Astrocyte of the hippocampus (primary cell): Measurements from ENCODE around the gene NEDD4.
A peak's percentile ranks its signal among the peaks of the same experiment; 100 is the strongest.
"Not testable (repeated sequence)": the region's sequence is repeated elsewhere in the genome, so short reads cannot be mapped to it uniquely, and the experiment has no call there.

Source experiments
- DNase-seq: peaks from one replicate; pipeline ENCODE4 v3.0.0; 2011; ENCODE audit warnings: low read depth, low spot score

NEDD4 gene

GRCh38 chr15:55897560-55898336, 95.7 kb downstream of the NEDD4 start:
- DNase-seq = peak; percentile 70

- no peak for DNase-seq
Observed at GRCh38 chr15:55894399-55894965, 98.9 kb downstream of the NEDD4 start.

GRCh38 chr15:55893852-55894251, 99.6 kb downstream of the NEDD4 start:
- DNase-seq = no peak

GRCh38 chr15:55891196-55891595, 102.2 kb downstream of the NEDD4 start:
- DNase-seq = no peak

GRCh38 chr15:55884223-55884622, 109.2 kb downstream of the NEDD4 start:
- DNase-seq = peak; percentile 20

- DNase-seq = no peak
Observed at GRCh38 chr15:55879181-55879580, 114.2 kb downstream of the NEDD4 start.

GRCh38 chr15:55873024-55873720, 120.2 kb downstream of the NEDD4 start:
- DNase-seq = peak; percentile 26

- no peak for DNase-seq
Observed at GRCh38 chr15:55872471-55872870, 120.9 kb downstream of the NEDD4 start.

- DNase-seq = no peak
Observed at GRCh38 chr15:55869660-55870059, 123.8 kb downstream of the NEDD4 start.

GRCh38 chr15:55868707-55869106, 124.7 kb downstream of the NEDD4 start:
- peak; percentile 4 for DNase-seq

GRCh38 chr15:55868291-55868690, 125.1 kb downstream of the NEDD4 start:
- DNase-seq = not testable (repeated sequence)

GRCh38 chr15:55863911-55864310, 129.5 kb downstream of the NEDD4 start:
- no peak for DNase-seq

- DNase-seq = no peak
Observed at GRCh38 chr15:55861115-55861514, 132.3 kb downstream of the NEDD4 start.

GRCh38 chr15:55860468-55860867, 132.9 kb downstream of the NEDD4 start:
- no peak for DNase-seq

GRCh38 chr15:55859681-55860080, 133.7 kb downstream of the NEDD4 start:
- DNase-seq = peak; percentile 51

- DNase-seq = no peak
Observed at GRCh38 chr15:55858661-55859060, 134.8 kb downstream of the NEDD4 start.

- no peak for DNase-seq
Observed at GRCh38 chr15:55856506-55857164, 136.8 kb downstream of the NEDD4 start.

GRCh38 chr15:55853134-55853533, 140.3 kb downstream of the NEDD4 start:
- DNase-seq = no peak

GRCh38 chr15:55846116-55846707, 147.2 kb downstream of the NEDD4 start:
- peak; percentile 86 for DNase-seq

GRCh38 chr15:55842897-55843296, 150.5 kb downstream of the NEDD4 start:
- not testable (repeated sequence) for DNase-seq

- no peak for DNase-seq
Observed at GRCh38 chr15:55835866-55836265, 157.5 kb downstream of the NEDD4 start.

GRCh38 chr15:55834331-55834730, 159.1 kb downstream of the NEDD4 start:
- DNase-seq = peak; percentile 29
